Transverse colon (tissue), 3 donors: ENCODE data around the gene TREH.

Experiments
- CTCF ChIP-seq, 5 experiments: fragments of 200-600 bp in 3 of 5; fragments of 450-650 bp in 2 of 5; sonication (generic) in 3 of 5; IDR thresholded peaks; 1 replicate in 2 of 5; 2 replicates in 3 of 5; pipeline ENCODE4 v1.5.1; 2016 to 2017; ENCODE audit warnings: antibody characterized with exemption in 5 of 5, inconsistent platforms in 3 of 5, mild to moderate bottlenecking in 2 of 5, moderate library complexity in 1 of 5
- POLR2A ChIP-seq: fragments of 450-650 bp; IDR thresholded peaks from one replicate; pipeline ENCODE4 v1.6.1; 2016; ENCODE audit warnings: antibody characterized with exemption, mild to moderate bottlenecking, moderate library complexity

DNA sequence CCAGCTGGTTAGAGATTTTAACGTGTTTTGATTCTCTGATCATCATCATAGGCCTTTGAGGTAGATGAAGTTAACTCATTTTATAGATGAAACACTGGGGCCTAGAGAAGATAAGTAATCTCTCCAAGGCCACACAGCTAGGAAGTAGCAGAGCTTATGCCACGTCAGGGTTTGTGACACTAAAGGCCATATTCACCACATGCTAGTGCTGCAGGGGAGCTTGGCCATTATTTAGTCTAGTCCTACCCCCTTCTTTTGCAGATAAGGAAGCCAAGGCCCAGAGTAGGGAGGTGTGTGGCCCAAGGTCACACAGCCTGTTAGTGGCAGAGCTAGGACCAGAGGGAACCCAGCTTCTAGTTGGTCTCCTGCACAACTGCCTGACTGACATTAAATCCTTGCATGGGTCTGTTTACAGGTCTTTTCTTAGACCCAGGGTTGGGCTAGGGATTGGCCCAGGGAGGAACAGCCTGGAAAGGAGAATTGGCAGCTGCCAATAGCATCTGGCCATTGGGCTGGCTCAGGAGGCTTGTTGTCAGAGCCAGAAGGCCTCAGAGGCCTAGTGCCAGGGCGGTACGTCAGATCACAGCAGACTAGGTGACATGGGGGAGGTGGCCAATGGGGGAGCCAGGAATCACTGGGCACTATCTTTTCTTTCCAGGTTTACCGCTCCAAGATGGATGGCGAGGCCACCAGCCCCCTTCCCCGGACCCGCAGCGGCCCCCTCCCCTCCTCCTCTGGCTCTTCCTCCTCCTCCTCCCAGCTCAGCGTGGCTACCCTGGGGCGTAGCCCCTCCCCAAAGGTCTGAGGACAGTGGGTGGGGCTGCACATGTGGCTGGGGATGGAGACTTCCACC lies 36.1 kb downstream of the TREH start:
- no peak for TF ChIP-seq CTCF (IDR thresholded peaks at IDR 0.05)
- TF ChIP-seq POLR2A = no peak
